ENCODE data around the gene AHDC1. TPM values are rescaled to one million over a fixed set of nuclear protein-coding genes. Genes with fewer than 3 reads are reported as not detected.
A peak's percentile ranks its signal among the peaks of the same experiment; 100 is the strongest.

AHDC1 gene
- polyA plus RNA-seq, 1 donor from 2014 or later = 5.3 TPM

- Histone ChIP-seq H3K27ac (ENCODE audit: low read length) (peak overlapping the region; percentile 72), H3F3A (ENCODE audit: insufficient read depth, low read length, poor library complexity, severe bottlenecking) (peaks cover 7% of the 10 kb centered on the region), H3K27me3 (ENCODE audit: insufficient read depth, low read depth, low read length) (no peaks in the 10 kb centered on the region), H4K20me1 (ENCODE audit: insufficient read depth) (peaks cover 2% of the 10 kb centered on the region), H2AFZ (ENCODE audit: low read depth, low read length) (no peak overlapping the region), H3K9me3 (ENCODE audit: low read length) (no peaks in the 10 kb centered on the region), H3K9me2 (ENCODE audit: insufficient read depth, low read length) (no peaks in the 10 kb centered on the region), H3K4me3 (ENCODE audit: low read length) (peak overlapping the region; percentile 61), H3K9ac (ENCODE audit: low read length) (peak overlapping the region; percentile 63), H3K36me3 (ENCODE audit: insufficient read depth, low read length) (no peaks in the 10 kb centered on the region), H3K4me2 (ENCODE audit: low read length) (peak overlapping the region; percentile 97), H3K79me2 (replicated peaks; ENCODE audit: insufficient read depth, low read length) (peaks cover 82% of the 10 kb centered on the region)
- no peak for TF ChIP-seq EP300 (conservative IDR thresholded peaks at IDR 0.05; ENCODE audit: poor library complexity, severe bottlenecking)
- TF ChIP-seq POLR2AphosphoS5 (IDR thresholded peaks at IDR 0.05) = peak; percentile 1
Measured at GRCh38 chr1:27572019-27572678, 31.8 kb downstream of the AHDC1 start.

GRCh38 chr1:27571439-27572018 is 32.4 kb downstream of the AHDC1 start:
- H3K9me3 ChIP-seq (ENCODE audit: low read length) = no peaks in the 10 kb centered on the region
- peaks cover 76% of the 10 kb centered on the region for H3K79me2 ChIP-seq (replicated peaks; ENCODE audit: insufficient read depth, low read length)
- peak overlapping the region; percentile 72 for H3K27ac ChIP-seq (ENCODE audit: low read length)
- no peaks in the 10 kb centered on the region for H3K36me3 ChIP-seq (ENCODE audit: insufficient read depth, low read length)
- H3F3A ChIP-seq (ENCODE audit: insufficient read depth, low read length, poor library complexity, severe bottlenecking) = peaks cover 7% of the 10 kb centered on the region
- no peaks in the 10 kb centered on the region for H3K9me2 ChIP-seq (ENCODE audit: insufficient read depth, low read length)
- H3K27me3 ChIP-seq (ENCODE audit: insufficient read depth, low read depth, low read length) = no peaks in the 10 kb centered on the region
- no peak overlapping the region for H2AFZ ChIP-seq (ENCODE audit: low read depth, low read length)
- peak overlapping the region; percentile 61 for H3K4me3 ChIP-seq (ENCODE audit: low read length)
- TF ChIP-seq POLR2AphosphoS5 (IDR thresholded peaks at IDR 0.05) = peak; percentile 30
- no peak for TF ChIP-seq EP300 (conservative IDR thresholded peaks at IDR 0.05; ENCODE audit: poor library complexity, severe bottlenecking)
- TF ChIP-seq MXI1 (conservative IDR thresholded peaks at IDR 0.05; ENCODE audit: poor library complexity, severe bottlenecking) = peak; percentile 27
- H3K9ac ChIP-seq (ENCODE audit: low read length) = peak overlapping the region; percentile 63
- H3K4me2 ChIP-seq (ENCODE audit: low read length) = peak overlapping the region; percentile 97
- peaks cover 2% of the 10 kb centered on the region for H4K20me1 ChIP-seq (ENCODE audit: insufficient read depth)

GRCh38 chr1:27570784-27571183 is 33.2 kb downstream of the AHDC1 start:
- Histone ChIP-seq H3K4me2 (ENCODE audit: low read length) (peak overlapping the region; percentile 97), H3K27ac (ENCODE audit: low read length) (peak overlapping the region; percentile 72), H3K27me3 (ENCODE audit: insufficient read depth, low read depth, low read length) (no peaks in the 10 kb centered on the region), H3K9me2 (ENCODE audit: insufficient read depth, low read length) (no peaks in the 10 kb centered on the region), H3K4me3 (ENCODE audit: low read length) (peak overlapping the region; percentile 61), H4K20me1 (ENCODE audit: insufficient read depth) (no peaks in the 10 kb centered on the region), H3K9me3 (ENCODE audit: low read length) (no peaks in the 10 kb centered on the region), H2AFZ (ENCODE audit: low read depth, low read length) (no peak overlapping the region), H3K9ac (ENCODE audit: low read length) (peak overlapping the region; percentile 63), H3K36me3 (ENCODE audit: insufficient read depth, low read length) (no peaks in the 10 kb centered on the region), H3F3A (ENCODE audit: insufficient read depth, low read length, poor library complexity, severe bottlenecking) (peaks cover 10% of the 10 kb centered on the region), H3K79me2 (replicated peaks; ENCODE audit: insufficient read depth, low read length) (peaks cover 76% of the 10 kb centered on the region)
- TF ChIP-seq MXI1 (conservative IDR thresholded peaks at IDR 0.05; ENCODE audit: poor library complexity, severe bottlenecking) (no peak), TAF1 (IDR thresholded peaks at IDR 0.05; ENCODE audit: low read depth) (no peak), EP300 (conservative IDR thresholded peaks at IDR 0.05; ENCODE audit: poor library complexity, severe bottlenecking) (no peak), POLR2AphosphoS5 (IDR thresholded peaks at IDR 0.05) (no peak), SMC3 (conservative IDR thresholded peaks at IDR 0.05; ENCODE audit: poor library complexity) (no peak), RAD21 (conservative IDR thresholded peaks at IDR 0.05) (no peak), CTCF (IDR thresholded peaks at IDR 0.05; ENCODE audit: poor library complexity, severe bottlenecking) (no peak), REST (IDR thresholded peaks at IDR 0.05; ENCODE audit: borderline replicate concordance) (no peak), EZH2 (IDR thresholded peaks at IDR 0.05; ENCODE audit: borderline replicate concordance, insufficient read depth, low read length, poor library complexity, severe bottlenecking) (no peak)

Data from neural cell (in vitro differentiated cells).